Astrocyte (in vitro differentiated cells and primary cell): Measurements from ENCODE around the gene CSF1R. TPM values are rescaled to one million over a fixed set of nuclear protein-coding genes. Genes with fewer than 3 reads are reported as not detected.
A peak's percentile ranks its signal among the peaks of the same experiment; 100 is the strongest.

Experiments
- DNase-seq: peaks from one replicate; pipeline ENCODE4 v3.0.0-alpha.2; 2010; ENCODE audit warnings: low read depth
- FAIRE-seq: peaks from 2 replicates; lab custom pipeline; 2011; peaks lifted over from hg19 to GRCh38; lab: Jason Lieb, UNC
- H2AFZ ChIP-seq: 2 replicates; pipeline ENCODE4 v1.6.0; 2012; ENCODE audit warnings: low read depth, low read length, inconsistent platforms
- H3K27ac ChIP-seq: 2 replicates; pipeline ENCODE4 v1.5.1; 2011; ENCODE audit warnings: low read depth, low read length, inconsistent platforms
- H3K27me3 ChIP-seq: 2 replicates; pipeline ENCODE4 v1.6.0; 2011; ENCODE audit warnings: low read length, inconsistent platforms; ENCODE audit not compliant: insufficient read depth
- H3K36me3 ChIP-seq: 2 replicates; pipeline ENCODE4 v1.5.1; 2011; ENCODE audit warnings: low read length, inconsistent platforms; ENCODE audit not compliant: insufficient read depth
- H3K4me1 ChIP-seq: 2 replicates; pipeline ENCODE4 v1.5.1; 2011; ENCODE audit warnings: low read length, inconsistent platforms; ENCODE audit not compliant: insufficient read depth
- H3K4me2 ChIP-seq: 2 replicates; pipeline ENCODE4 v1.6.0; 2012; ENCODE audit warnings: low read length, inconsistent platforms
- H3K4me3 ChIP-seq: 2 replicates; pipeline ENCODE4 v1.5.1; 2011; ENCODE audit warnings: low read depth, mild to moderate bottlenecking, low read length, inconsistent platforms; ENCODE audit not compliant: insufficient read depth
- H3K79me2 ChIP-seq: 2 replicates; pipeline ENCODE4 v1.6.0; 2012; ENCODE audit warnings: mild to moderate bottlenecking, low read length, inconsistent platforms; ENCODE audit not compliant: insufficient read depth
- H3K9ac ChIP-seq: 2 replicates; pipeline ENCODE4 v1.6.0; 2012; ENCODE audit warnings: mild to moderate bottlenecking, low read length, inconsistent platforms
- H3K9me3 ChIP-seq: 2 replicates; pipeline ENCODE4 v1.5.1; 2012; ENCODE audit warnings: low read depth, mild to moderate bottlenecking, low read length, inconsistent platforms; ENCODE audit not compliant: insufficient read depth
- H4K20me1 ChIP-seq: 2 replicates; pipeline ENCODE4 v1.6.0; 2012; ENCODE audit warnings: low read length, inconsistent platforms; ENCODE audit not compliant: insufficient read depth
- H3K27ac Mint-ChIP-seq: one replicate; pipeline ENCODE4 v1.8.0; 2021; ENCODE audit warnings: mild to moderate bottlenecking, mixed read lengths; ENCODE audit not compliant: unreplicated experiment
- H3K27me3 Mint-ChIP-seq: one replicate; pipeline ENCODE4 v1.8.0; 2021; ENCODE audit warnings: low read depth, mixed read lengths; ENCODE audit not compliant: unreplicated experiment
- H3K36me3 Mint-ChIP-seq: one replicate; pipeline ENCODE4 v1.8.0; 2021; ENCODE audit warnings: low read depth, mixed read lengths; ENCODE audit not compliant: unreplicated experiment
- H3K4me1 Mint-ChIP-seq: one replicate; pipeline ENCODE4 v1.8.0; 2021; ENCODE audit warnings: low read depth, mixed read lengths; ENCODE audit not compliant: unreplicated experiment
- H3K4me3 Mint-ChIP-seq: one replicate; pipeline ENCODE4 v1.8.0; 2021; ENCODE audit warnings: mild to moderate bottlenecking, moderate library complexity, mixed read lengths; ENCODE audit not compliant: unreplicated experiment
- H3K9me3 Mint-ChIP-seq: one replicate; pipeline ENCODE4 v1.8.0; 2021; ENCODE audit warnings: mild to moderate bottlenecking, mixed read lengths; ENCODE audit not compliant: unreplicated experiment
- EZH2 ChIP-seq: IDR thresholded peaks from 2 replicates; pipeline ENCODE4 v1.6.1; 2012; ENCODE audit warnings: mild to moderate bottlenecking, low read length, inconsistent platforms; ENCODE audit not compliant: insufficient read depth
- total RNA-seq: library from RNA; stranded (reverse); gene quantifications from 2 replicates; pipeline ENCODE4 v1.2.1, GENCODE V29; 2021
- TF ChIP-seq, protein P1 (sequence below): IDR thresholded peaks from 2 replicates; pipeline ENCODE4 v1.5.1; 2011; ENCODE audit warnings: low read depth, mild to moderate bottlenecking, inconsistent platforms, low read length, moderate library complexity; ENCODE audit not compliant: insufficient read depth

Gene CSF1R
- total RNA-seq, 1 donor from 2014 or later: 1.4 TPM

DNA sequence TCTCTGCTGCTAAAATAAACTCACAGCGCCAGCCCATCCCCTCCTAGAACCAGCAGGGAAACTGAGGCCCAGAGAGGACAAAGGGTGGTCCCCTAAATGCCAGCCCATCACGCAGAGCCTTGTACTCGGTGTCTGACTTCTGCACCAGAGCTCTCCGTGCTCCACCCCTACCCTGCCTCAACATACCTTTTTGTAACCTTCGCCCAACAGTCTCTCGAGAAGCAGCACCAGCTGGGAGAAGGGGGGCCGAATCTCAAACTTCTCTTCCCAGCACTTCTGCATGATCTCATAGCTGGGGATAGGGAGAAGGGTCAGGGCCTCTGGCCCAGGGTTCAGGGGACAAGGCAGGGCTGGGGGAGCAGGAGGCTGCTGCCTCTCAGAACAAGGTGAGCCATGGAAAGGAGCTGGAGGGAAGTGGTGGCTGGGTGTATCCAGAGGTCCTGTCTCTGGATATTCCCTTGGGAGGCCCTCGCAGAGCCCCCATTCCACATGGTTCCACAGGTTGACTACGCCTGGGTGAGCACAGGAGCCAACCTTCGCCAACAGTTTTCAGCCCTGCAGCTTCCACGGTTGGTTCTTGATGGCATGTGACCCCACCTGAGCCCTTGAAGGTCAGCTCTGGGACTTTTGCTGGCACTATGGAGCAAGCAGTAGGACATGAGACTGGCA is 32.3 kb upstream of the CSF1R start:
- peaks cover 2% of the 10 kb centered on the region for H3K27me3 Mint-ChIP-seq
- no peak overlapping the region for H3K4me3 Mint-ChIP-seq
- H3K9me3 Mint-ChIP-seq: no peaks in the 10 kb centered on the region
- H3K79me2 ChIP-seq: no peaks in the 10 kb centered on the region
- FAIRE-seq (no peak), DNase-seq (no peak)
- no peak for TF ChIP-seq EZH2
- TF ChIP-seq, protein P1, sequence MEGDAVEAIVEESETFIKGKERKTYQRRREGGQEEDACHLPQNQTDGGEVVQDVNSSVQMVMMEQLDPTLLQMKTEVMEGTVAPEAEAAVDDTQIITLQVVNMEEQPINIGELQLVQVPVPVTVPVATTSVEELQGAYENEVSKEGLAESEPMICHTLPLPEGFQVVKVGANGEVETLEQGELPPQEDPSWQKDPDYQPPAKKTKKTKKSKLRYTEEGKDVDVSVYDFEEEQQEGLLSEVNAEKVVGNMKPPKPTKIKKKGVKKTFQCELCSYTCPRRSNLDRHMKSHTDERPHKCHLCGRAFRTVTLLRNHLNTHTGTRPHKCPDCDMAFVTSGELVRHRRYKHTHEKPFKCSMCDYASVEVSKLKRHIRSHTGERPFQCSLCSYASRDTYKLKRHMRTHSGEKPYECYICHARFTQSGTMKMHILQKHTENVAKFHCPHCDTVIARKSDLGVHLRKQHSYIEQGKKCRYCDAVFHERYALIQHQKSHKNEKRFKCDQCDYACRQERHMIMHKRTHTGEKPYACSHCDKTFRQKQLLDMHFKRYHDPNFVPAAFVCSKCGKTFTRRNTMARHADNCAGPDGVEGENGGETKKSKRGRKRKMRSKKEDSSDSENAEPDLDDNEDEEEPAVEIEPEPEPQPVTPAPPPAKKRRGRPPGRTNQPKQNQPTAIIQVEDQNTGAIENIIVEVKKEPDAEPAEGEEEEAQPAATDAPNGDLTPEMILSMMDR: no peak
- no peak overlapping the region for H3K27ac ChIP-seq
- H3K4me3 ChIP-seq: no peak overlapping the region
- no peaks in the 10 kb centered on the region for H3K4me1 ChIP-seq
- H4K20me1 ChIP-seq: no peaks in the 10 kb centered on the region
- H3K27ac Mint-ChIP-seq: no peak overlapping the region
- H3K27me3 ChIP-seq: no peaks in the 10 kb centered on the region
- no peak overlapping the region for H2AFZ ChIP-seq
- H3K36me3 ChIP-seq: peaks cover 40% of the 10 kb centered on the region
- H3K9ac ChIP-seq: no peak overlapping the region
- peaks cover 7% of the 10 kb centered on the region for H3K4me1 Mint-ChIP-seq
- no peaks in the 10 kb centered on the region for H3K9me3 ChIP-seq
- peaks cover 27% of the 10 kb centered on the region for H3K36me3 Mint-ChIP-seq
- H3K4me2 ChIP-seq: no peak overlapping the region

DNA sequence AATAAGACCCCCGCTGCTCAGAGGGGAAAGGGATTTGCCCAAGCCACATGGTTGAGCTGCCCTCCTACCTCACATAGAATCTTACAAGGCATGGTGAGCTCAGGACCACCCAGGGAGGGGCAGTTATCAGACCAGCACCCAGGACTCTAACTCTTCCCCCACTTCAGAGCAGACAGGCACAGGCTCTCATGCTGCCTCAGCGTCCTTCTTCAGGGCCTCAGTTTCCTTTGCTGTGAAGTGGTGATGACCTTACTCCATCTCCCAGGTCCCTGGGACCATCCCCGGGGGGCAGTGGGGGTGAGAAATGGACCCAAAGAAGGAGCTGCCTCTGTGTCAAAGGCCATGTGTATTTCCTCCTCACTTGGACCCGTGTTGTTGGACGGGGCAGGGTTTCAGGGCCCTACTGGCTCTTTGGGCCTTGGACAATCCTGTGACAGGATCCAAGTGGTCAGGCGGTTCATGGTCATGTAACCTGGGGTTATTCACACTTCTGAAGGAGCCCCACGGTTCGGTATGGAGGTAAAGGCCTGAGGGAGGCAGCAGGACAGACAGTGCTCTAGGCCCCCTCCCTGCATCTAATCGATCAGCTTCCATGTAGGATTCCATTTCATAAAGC is 31.7 kb upstream of the CSF1R start:
- peak overlapping the region; percentile 15 for H3K4me3 Mint-ChIP-seq
- TF ChIP-seq, protein P1: no peak
- TF ChIP-seq EZH2: no peak
- Histone ChIP-seq H3K27ac (no peak overlapping the region), H3K9me3 (no peaks in the 10 kb centered on the region), H3K4me2 (no peak overlapping the region), H2AFZ (no peak overlapping the region), H3K4me1 (peaks cover 6% of the 10 kb centered on the region), H3K9ac (no peak overlapping the region), H3K27me3 (no peaks in the 10 kb centered on the region), H3K4me3 (no peak overlapping the region), H3K36me3 (peaks cover 34% of the 10 kb centered on the region), H3K79me2 (no peaks in the 10 kb centered on the region), H4K20me1 (no peaks in the 10 kb centered on the region)
- no peak overlapping the region for H3K27ac Mint-ChIP-seq
- H3K9me3 Mint-ChIP-seq: no peaks in the 10 kb centered on the region
- peaks cover 25% of the 10 kb centered on the region for H3K36me3 Mint-ChIP-seq
- FAIRE-seq: no peak
- peaks cover 11% of the 10 kb centered on the region for H3K4me1 Mint-ChIP-seq
- no peak for DNase-seq
- H3K27me3 Mint-ChIP-seq: peaks cover 2% of the 10 kb centered on the region
